NCI-H187 treated with DMSO at 0.1 percent for 48 hours (cell line): ENCODE measurements around the gene CCDC69.
"Not testable (repeated sequence)": the region's sequence is repeated elsewhere in the genome, so short reads cannot be mapped to it uniquely, and the experiment has no call there.

Experiments
- DNase-seq: peaks from one replicate; lab custom pipeline; 2025; lab: John Stamatoyannopoulos, UW

CCDC69 gene

GRCh38 chr5:151244206-151244605 lies 20.3 kb upstream of the CCDC69 start:
- no peak for DNase-seq

- no peak for DNase-seq
Measured at GRCh38 chr5:151243564-151243963, 19.7 kb upstream of the CCDC69 start.

- no peak for DNase-seq
Measured at GRCh38 chr5:151243127-151243526, 19.2 kb upstream of the CCDC69 start.

- peak; percentile 83 for DNase-seq
Measured at GRCh38 chr5:151240924-151241635, 17.2 kb upstream of the CCDC69 start.

GRCh38 chr5:151240268-151240835 lies 16.5 kb upstream of the CCDC69 start:
- not testable (repeated sequence) for DNase-seq

GRCh38 chr5:151239237-151239861 lies 15.5 kb upstream of the CCDC69 start:
- peak; percentile 7 for DNase-seq

GRCh38 chr5:151238303-151238741 lies 14.4 kb upstream of the CCDC69 start:
- DNase-seq = no peak

- no peak for DNase-seq
Measured at GRCh38 chr5:151237685-151238084, 13.8 kb upstream of the CCDC69 start.

GRCh38 chr5:151236888-151237287 lies 13.0 kb upstream of the CCDC69 start:
- DNase-seq = no peak

- not testable (repeated sequence) for DNase-seq
Measured at GRCh38 chr5:151235239-151235571, 11.3 kb upstream of the CCDC69 start.

GRCh38 chr5:151234476-151235238 lies 10.8 kb upstream of the CCDC69 start:
- no peak for DNase-seq

- no peak for DNase-seq
Measured at GRCh38 chr5:151233616-151234085, 9.8 kb upstream of the CCDC69 start.

- DNase-seq = no peak
Measured at GRCh38 chr5:151231359-151231758, 7.5 kb upstream of the CCDC69 start.

- DNase-seq = no peak
Measured at GRCh38 chr5:151230048-151230680, 6.3 kb upstream of the CCDC69 start.

GRCh38 chr5:151228986-151229385 lies 5.1 kb upstream of the CCDC69 start:
- no peak for DNase-seq

- DNase-seq = no peak
Measured at GRCh38 chr5:151227918-151228447, 4.1 kb upstream of the CCDC69 start.

- DNase-seq = no peak
Measured at GRCh38 chr5:151225475-151225874, 1.6 kb upstream of the CCDC69 start.

- DNase-seq = no peak
Measured at GRCh38 chr5:151225071-151225470, 1.2 kb upstream of the CCDC69 start.

- no peak for DNase-seq
Measured at GRCh38 chr5:151224372-151224771, 480 bp upstream of the CCDC69 start.

- DNase-seq = no peak
Measured at GRCh38 chr5:151222790-151223446, 974 bp downstream of the CCDC69 start.

GRCh38 chr5:151222054-151222789 lies 1.7 kb downstream of the CCDC69 start:
- DNase-seq = no peak
